CD4-positive, alpha-beta T cell treated with Interferon alpha-2 for 1 hour (primary cell): Measurements from ENCODE around the gene PRRT1.
"Not testable (repeated sequence)": the region's sequence is repeated elsewhere in the genome, so short reads cannot be mapped to it uniquely, and the experiment has no call there.

Experiments
- DNase-seq, 2 donors: peaks; one replicate each; pipeline ENCODE4 v3.0.0-alpha.2; 2020 to 2022

The PRRT1 gene

DNA sequence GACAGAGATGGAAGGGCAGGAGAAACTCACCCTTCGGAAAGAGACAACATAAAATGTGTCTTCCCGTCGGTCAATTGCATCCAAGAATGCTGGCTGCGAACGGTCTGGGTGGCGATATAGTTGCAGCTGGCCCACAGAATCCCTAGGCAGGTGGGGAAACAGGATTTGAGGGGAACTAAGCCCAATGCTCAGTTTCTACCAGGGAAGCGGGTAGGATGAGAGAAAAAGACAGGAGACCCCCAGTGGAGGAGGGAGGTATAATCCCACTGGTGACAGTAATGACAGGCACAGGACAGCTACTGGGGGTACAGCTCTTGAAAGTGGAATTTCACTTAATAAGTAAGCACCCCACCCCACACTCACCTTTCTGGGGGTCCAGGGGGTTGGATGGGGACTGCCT is 35.1 kb downstream of the PRRT1 start:
- DNase-seq, result no peak

DNA sequence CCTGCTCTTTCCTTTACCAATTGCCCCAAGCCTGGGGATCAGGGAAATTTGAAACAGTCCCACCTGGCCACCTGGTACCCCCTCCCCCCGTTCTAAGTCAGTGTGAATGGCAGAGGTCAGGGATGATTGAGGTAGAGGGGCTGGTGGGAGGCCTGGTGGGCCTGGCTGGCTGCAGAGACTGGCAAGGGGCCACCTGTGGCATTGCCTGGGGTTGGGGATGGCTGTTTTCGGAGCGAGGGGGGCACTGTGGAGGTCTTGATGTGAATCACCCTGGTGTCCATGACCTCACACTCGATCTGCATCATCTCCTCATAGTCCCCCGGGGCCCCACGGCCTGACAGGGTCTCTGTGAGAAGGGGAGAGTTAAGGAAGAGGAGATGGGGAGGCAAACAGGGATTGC is 36.1 kb downstream of the PRRT1 start:
- DNase-seq, result no peak

- DNase-seq, result no peak
These were observed 36.9 kb downstream of the PRRT1 start for GRCh38 chr6:32114796-32115195.

DNA sequence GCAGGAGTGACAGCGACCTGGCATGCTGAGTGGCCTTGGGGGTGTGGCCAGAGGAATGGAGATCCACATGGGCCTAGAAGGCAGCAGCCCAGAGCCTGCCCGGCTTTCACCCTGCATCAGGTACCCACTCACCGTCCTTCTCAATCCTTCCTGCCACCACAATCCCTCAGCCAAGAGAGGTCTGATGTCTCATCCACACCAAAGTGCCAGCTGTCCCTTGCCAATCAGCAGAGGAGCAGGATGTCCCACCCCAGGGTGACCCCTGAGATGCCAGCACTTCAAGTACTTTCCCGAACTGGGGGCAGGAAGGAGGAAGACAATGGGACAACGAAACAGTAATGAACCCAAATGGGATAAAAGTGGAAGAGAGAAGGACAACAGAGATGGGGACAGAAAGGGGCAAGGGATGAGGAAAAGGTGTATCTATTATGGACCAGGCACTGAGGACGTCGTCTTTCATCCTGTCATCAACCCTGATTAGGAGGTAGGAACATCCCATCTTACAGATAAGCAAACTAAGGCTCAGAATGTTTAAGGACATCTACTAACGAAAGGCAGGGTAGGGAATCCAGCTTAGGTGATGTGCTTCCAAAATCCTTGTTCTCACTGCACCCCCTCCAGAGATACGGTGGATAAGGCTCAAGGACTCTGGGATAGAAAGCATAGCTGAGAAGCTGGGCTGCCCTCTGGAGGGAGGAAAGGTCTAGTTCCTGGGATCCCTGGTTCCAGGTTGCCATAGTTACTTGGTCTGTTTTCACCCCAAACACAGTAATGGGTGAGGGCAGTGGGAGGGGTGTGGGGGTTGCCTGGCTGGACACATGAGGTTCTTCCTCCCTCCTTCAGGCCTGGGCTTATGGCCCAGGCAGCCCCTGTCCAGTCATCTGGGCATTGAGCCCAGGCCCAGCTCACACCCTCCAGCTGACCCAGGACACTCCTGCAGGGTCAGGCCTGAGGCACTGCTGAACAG is 38.1 kb downstream of the PRRT1 start:
- DNase-seq, result no peak

DNA sequence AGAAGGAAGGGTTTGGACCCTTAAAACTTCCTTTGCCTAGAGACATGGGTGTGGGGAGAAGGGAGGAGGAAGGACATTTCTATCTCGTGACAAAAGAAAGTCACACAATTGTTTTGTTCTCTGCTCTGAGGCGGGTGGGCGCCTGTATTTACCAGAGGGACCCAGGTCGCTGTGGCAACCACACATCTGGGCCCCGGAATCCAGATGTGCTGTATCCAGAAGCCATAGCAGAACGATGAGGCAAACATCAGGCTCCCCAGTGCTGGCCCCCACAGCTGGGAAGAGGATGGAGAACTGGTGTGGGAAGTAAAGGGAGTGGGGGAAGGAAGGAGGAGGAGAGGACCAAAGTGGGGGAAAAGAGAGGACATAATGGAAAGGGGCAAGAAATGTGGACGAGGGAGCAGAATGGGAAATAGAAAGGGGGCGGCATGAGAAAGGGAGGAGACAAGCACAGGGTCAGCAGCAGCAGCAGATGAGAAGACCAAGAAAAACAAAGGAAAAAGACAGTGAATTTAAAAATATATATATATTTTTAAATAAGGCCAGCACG is 39.2 kb downstream of the PRRT1 start:
- no peak for DNase-seq

- DNase-seq, result no peak
These were observed 40.2 kb downstream of the PRRT1 start for GRCh38 chr6:32111424-32112066.

GRCh38 chr6:32110632-32111031 is 41.1 kb downstream of the PRRT1 start:
- no peak for DNase-seq

DNA sequence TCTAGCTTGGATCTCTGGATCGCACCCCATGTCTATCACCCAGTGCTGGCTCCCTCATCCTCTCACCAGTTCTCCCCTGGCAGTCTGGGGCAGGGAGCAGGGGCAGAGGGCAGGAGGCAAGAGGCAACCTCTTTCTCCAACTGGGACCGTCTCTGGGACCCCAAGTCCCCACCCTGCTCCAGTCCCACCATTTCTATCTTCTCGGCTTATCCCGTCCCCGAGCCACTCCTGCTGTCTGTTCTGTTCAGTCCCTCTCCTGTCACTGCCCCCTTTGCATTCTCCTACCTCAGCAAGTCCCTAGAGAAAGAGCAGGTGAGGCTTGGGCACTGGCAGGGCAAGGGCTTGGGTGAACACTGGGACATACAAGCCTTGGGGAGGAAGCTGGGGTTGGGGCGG is 42.0 kb downstream of the PRRT1 start:
- no peak for DNase-seq

DNA sequence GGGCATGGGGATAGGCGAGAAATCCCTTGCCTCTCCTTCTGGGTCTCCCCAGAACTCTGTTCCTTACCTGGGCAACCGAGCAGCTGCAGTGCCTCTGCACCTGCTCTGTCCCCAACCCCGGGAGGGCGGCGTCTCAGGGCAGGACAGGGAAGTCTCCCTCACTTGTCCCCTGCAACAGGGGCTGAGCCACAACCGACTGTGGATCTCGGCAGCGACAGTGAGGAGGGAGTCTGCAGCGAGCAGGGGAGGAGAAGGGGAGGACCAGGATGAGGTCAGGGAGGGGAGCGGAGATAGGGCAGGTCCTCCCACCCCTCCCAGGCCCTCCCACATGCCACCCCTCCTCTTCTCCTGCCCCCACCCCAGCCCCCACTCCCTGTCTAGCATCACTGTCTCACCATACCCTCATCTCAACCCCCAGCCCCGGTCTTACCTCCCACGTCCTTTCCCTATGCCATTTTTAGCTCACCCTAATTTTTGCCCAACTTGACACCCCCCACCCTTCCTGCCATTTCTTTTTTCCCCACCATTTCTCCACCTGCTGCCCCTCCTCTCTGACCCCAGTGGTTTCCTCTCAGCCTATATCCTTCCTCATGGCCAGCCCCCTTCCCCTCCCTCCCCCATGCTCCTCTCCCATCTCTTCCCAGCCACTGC is 42.5 kb downstream of the PRRT1 start, which contains the start of gene TNXB:
TNXB (minus strand) TSS at position 225 of the 651 bp plus-strand sequence. CDS start 11,140 bp downstream, outside the sequence.
- no peak for DNase-seq

- no peak for DNase-seq
These were observed 43.0 kb downstream of the PRRT1 start for GRCh38 chr6:32108727-32109113.

- DNase-seq, result no peak
These were observed 43.6 kb downstream of the PRRT1 start for GRCh38 chr6:32108094-32108627.

DNA sequence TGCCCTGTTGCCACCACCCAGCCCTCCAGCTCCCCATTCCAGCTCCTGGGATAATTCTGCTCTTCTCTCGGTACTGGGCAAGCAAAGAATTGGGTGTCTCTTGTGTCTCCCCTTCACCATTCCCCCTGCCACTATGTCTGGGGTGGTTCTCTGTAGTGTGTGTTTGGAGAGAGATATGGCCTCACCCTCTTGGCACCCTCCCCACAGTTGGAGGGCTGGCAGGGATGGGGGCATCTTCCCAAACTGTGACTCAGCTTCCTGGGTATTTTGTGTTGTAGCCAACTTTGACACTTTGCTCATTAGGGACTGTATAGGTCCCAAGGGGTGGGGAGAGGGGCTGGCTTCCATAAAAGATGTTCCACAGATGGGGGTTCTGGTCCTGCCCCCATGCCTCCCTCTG is 44.3 kb downstream of the PRRT1 start:
- no peak for DNase-seq

GRCh38 chr6:32105433-32105832 is 46.3 kb downstream of the PRRT1 start:
- DNase-seq, result no peak

GRCh38 chr6:32102255-32102654 is 49.5 kb downstream of the PRRT1 start:
- DNase-seq, result no peak

- not testable (repeated sequence) for DNase-seq
These were observed 51.5 kb downstream of the PRRT1 start for GRCh38 chr6:32100251-32100650.
